NB4 (cell line): ENCODE data around the gene C6orf141.

ENCODE experiments used
- POLR2A ChIP-seq: IDR thresholded peaks from 2 replicates; pipeline ENCODE4 v1.6.1; 2011; ENCODE audit warnings: mild to moderate bottlenecking; ENCODE audit not compliant: insufficient read length; ENCODE audit errors: extremely low read depth
- TF ChIP-seq, protein P1 (sequence below): IDR thresholded peaks from one replicate; pipeline ENCODE4 v1.5.1; 2012; ENCODE audit warnings: low read depth, low read length
- TF ChIP-seq, protein P2 (sequence below): IDR thresholded peaks from 2 replicates; pipeline ENCODE4 v1.6.1; 2011; ENCODE audit warnings: low read depth, low read length

DNA sequence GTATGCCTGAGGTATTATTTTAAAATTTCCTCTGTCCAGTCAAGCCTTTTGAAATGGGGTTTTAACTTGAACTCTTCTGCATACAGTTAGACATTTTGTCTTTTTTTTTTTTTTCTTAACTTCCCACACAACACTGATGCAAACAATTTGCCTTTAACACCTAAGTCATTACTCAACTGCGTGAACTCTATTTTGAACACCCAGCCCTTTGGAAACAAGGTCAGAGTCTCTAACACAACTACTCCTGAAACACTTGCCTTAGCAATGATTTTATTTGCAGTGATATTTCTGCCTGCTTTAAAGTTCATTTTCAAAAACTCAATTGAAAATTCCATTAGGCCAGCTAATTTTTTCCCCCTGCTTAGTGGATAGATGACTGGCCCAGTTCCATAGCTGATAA, 26.6 kb upstream of the C6orf141 start:
- TF ChIP-seq, protein P1, sequence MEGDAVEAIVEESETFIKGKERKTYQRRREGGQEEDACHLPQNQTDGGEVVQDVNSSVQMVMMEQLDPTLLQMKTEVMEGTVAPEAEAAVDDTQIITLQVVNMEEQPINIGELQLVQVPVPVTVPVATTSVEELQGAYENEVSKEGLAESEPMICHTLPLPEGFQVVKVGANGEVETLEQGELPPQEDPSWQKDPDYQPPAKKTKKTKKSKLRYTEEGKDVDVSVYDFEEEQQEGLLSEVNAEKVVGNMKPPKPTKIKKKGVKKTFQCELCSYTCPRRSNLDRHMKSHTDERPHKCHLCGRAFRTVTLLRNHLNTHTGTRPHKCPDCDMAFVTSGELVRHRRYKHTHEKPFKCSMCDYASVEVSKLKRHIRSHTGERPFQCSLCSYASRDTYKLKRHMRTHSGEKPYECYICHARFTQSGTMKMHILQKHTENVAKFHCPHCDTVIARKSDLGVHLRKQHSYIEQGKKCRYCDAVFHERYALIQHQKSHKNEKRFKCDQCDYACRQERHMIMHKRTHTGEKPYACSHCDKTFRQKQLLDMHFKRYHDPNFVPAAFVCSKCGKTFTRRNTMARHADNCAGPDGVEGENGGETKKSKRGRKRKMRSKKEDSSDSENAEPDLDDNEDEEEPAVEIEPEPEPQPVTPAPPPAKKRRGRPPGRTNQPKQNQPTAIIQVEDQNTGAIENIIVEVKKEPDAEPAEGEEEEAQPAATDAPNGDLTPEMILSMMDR, result no peak
- TF ChIP-seq POLR2A, result no peak
- TF ChIP-seq, protein P2, sequence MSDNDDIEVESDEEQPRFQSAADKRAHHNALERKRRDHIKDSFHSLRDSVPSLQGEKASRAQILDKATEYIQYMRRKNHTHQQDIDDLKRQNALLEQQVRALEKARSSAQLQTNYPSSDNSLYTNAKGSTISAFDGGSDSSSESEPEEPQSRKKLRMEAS, result no peak
